H9 (cell line): ENCODE measurements around the gene CBX5. TPM values are rescaled to one million over a fixed set of nuclear protein-coding genes. Genes with fewer than 3 reads are reported as not detected.

ENCODE experiments used
- DNase-seq: peaks from one replicate; pipeline ENCODE4 v3.0.0-alpha.2; 2017
- H2AFZ ChIP-seq: one replicate; pipeline ENCODE4 v1.6.1; 2013; ENCODE audit warnings: mild to moderate bottlenecking, low read length, control low read depth, moderate library complexity
- H2AK5ac ChIP-seq: 2 replicates; pipeline ENCODE4 v1.6.1; 2013; ENCODE audit warnings: low read length, control low read depth, mixed read lengths; ENCODE audit not compliant: insufficient read length
- H2BK120ac ChIP-seq: one replicate; pipeline ENCODE4 v1.6.1; 2013; ENCODE audit warnings: low read depth, mild to moderate bottlenecking, low read length, control low read depth, inconsistent platforms; ENCODE audit not compliant: poor library complexity, severe bottlenecking
- H2BK12ac ChIP-seq: 2 replicates; pipeline ENCODE4 v1.6.1; 2013; ENCODE audit warnings: low read length, control low read depth, mixed read lengths, low read depth; ENCODE audit not compliant: insufficient read length
- H2BK15ac ChIP-seq: 2 replicates; pipeline ENCODE4 v1.6.1; 2013; ENCODE audit warnings: low read depth, low read length, control low read depth
- H2BK20ac ChIP-seq: one replicate; pipeline ENCODE4 v1.6.1; 2013; ENCODE audit warnings: low read depth, mild to moderate bottlenecking, low read length, control low read depth, inconsistent platforms; ENCODE audit not compliant: poor library complexity, severe bottlenecking
- H2BK5ac ChIP-seq: 2 replicates; pipeline ENCODE4 v1.6.1; 2013; ENCODE audit warnings: low read length, control low read depth, mixed read lengths; ENCODE audit not compliant: insufficient read length
- H3K14ac ChIP-seq: 2 replicates; pipeline ENCODE4 v1.6.1; 2013; ENCODE audit warnings: low read length, control low read depth; ENCODE audit not compliant: insufficient read depth
- H3K18ac ChIP-seq: 2 replicates; pipeline ENCODE4 v1.6.1; 2013; ENCODE audit warnings: low read depth, mild to moderate bottlenecking, mixed read lengths, low read length, control low read depth; ENCODE audit not compliant: insufficient read length
- H3K23ac ChIP-seq: 2 replicates; pipeline ENCODE4 v1.6.1; 2013; ENCODE audit warnings: low read length, control low read depth, mixed read lengths, low read depth; ENCODE audit not compliant: insufficient read length
- H3K23me2 ChIP-seq: 2 replicates; pipeline ENCODE4 v1.6.1; 2013; ENCODE audit warnings: low read depth, mild to moderate bottlenecking, mixed read lengths, low read length, control low read depth; ENCODE audit not compliant: insufficient read length, poor library complexity, severe bottlenecking
- H3K27ac ChIP-seq: 2 replicates; pipeline ENCODE4 v1.5.1; 2013; ENCODE audit warnings: low read length, control low read depth, mixed read lengths, low read depth; ENCODE audit not compliant: insufficient read length
- H3K27me3 ChIP-seq: 2 replicates; pipeline ENCODE4 v1.6.1; 2013; ENCODE audit warnings: low read length, control low read depth, inconsistent platforms; ENCODE audit not compliant: insufficient read depth
- H3K4ac ChIP-seq: 2 replicates; pipeline ENCODE4 v1.6.1; 2013; ENCODE audit warnings: low read depth, mild to moderate bottlenecking, control low read depth, inconsistent platforms, low read length, moderate library complexity
- H3K4me1 ChIP-seq: 2 replicates; pipeline ENCODE4 v1.6.1; 2013; ENCODE audit warnings: low read length, control low read depth, inconsistent platforms; ENCODE audit not compliant: insufficient read depth
- H3K4me2 ChIP-seq: 2 replicates; pipeline ENCODE4 v1.6.1; 2013; ENCODE audit warnings: low read length, control low read depth, mixed read lengths; ENCODE audit not compliant: insufficient read length, insufficient read depth
- H3K56ac ChIP-seq: 2 replicates; pipeline ENCODE4 v1.6.1; 2013; ENCODE audit warnings: low read depth, mild to moderate bottlenecking, mixed read lengths, low read length, control low read depth; ENCODE audit not compliant: insufficient read length
- H3K79me1 ChIP-seq: 2 replicates; pipeline ENCODE4 v1.6.1; 2013; ENCODE audit warnings: low read depth, mild to moderate bottlenecking, moderate library complexity, low read length, control low read depth, inconsistent platforms; ENCODE audit not compliant: insufficient read depth, poor library complexity, severe bottlenecking
- H3K79me2 ChIP-seq: 2 replicates; pipeline ENCODE4 v1.6.1; 2013; ENCODE audit warnings: low read length, control low read depth, inconsistent platforms; ENCODE audit not compliant: insufficient read depth
- H3K9ac ChIP-seq: 2 replicates; pipeline ENCODE4 v1.6.1; 2013; ENCODE audit warnings: low read length, control low read depth, mixed read lengths; ENCODE audit not compliant: insufficient read length; ENCODE audit errors: extremely low read depth
- H3K9me3 ChIP-seq: one replicate; pipeline ENCODE4 v1.6.1; 2013; ENCODE audit warnings: low read depth, low read length, inconsistent platforms; ENCODE audit not compliant: control insufficient read depth
- H3T11ph ChIP-seq: one replicate; pipeline ENCODE4 v1.6.1; 2013; ENCODE audit warnings: mild to moderate bottlenecking, low read length, control low read depth, inconsistent platforms
- H4K20me1 ChIP-seq: one replicate; pipeline ENCODE4 v1.6.1; 2013; ENCODE audit not compliant: control insufficient read depth, insufficient read length, insufficient read depth
- H4K5ac ChIP-seq: 2 replicates; pipeline ENCODE4 v1.6.1; 2013; ENCODE audit warnings: low read depth, mild to moderate bottlenecking, mixed read lengths, low read length, control low read depth; ENCODE audit not compliant: insufficient read length
- H4K8ac ChIP-seq: replicated peaks from 2 replicates; pipeline ENCODE4 v1.6.1; 2013; ENCODE audit warnings: low read length, control low read depth, mixed read lengths, low read depth; ENCODE audit not compliant: insufficient read length
- H4K91ac ChIP-seq: 2 replicates; pipeline ENCODE4 v1.6.1; 2013; ENCODE audit warnings: low read depth, mild to moderate bottlenecking, moderate library complexity, mixed read lengths, low read length, control low read depth; ENCODE audit not compliant: insufficient read length
- H3K27ac Mint-ChIP-seq, 3 experiments: 2 replicates in 2 of 3; 3 replicates in 1 of 3; pipeline ENCODE4 v1.8.0; 2020 to 2021; ENCODE audit warnings: mixed read lengths in 3 of 3, mild to moderate bottlenecking in 1 of 3, moderate library complexity in 1 of 3
- H3K27me3 Mint-ChIP-seq: 2 replicates; pipeline ENCODE4 v1.8.0; 2021; ENCODE audit warnings: low read depth, mild to moderate bottlenecking, moderate library complexity, mixed read lengths
- H3K36me3 Mint-ChIP-seq, 3 experiments: 2 replicates in 2 of 3; 3 replicates in 1 of 3; pipeline ENCODE4 v1.8.0; 2020 to 2021; ENCODE audit warnings: low read depth in 3 of 3, mixed read lengths in 3 of 3; ENCODE audit not compliant: insufficient read depth in 1 of 3
- H3K4me1 Mint-ChIP-seq, 2 experiments: 2 replicates each; pipeline ENCODE4 v1.8.0; 2020; ENCODE audit warnings: mixed read lengths in 2 of 2
- H3K4me3 Mint-ChIP-seq, 2 experiments: 2 replicates in 1 of 2; 3 replicates in 1 of 2; pipeline ENCODE4 v1.8.0; 2020 to 2021; ENCODE audit warnings: mild to moderate bottlenecking in 2 of 2, mixed read lengths in 2 of 2, moderate library complexity in 1 of 2
- H3K9me3 Mint-ChIP-seq, 2 experiments: 2 replicates in 1 of 2; 3 replicates in 1 of 2; pipeline ENCODE4 v1.8.0; 2020; ENCODE audit warnings: mild to moderate bottlenecking in 2 of 2, mixed read lengths in 2 of 2, moderate library complexity in 1 of 2
- WGBS: extraction: QIAGEN DNeasy Blood & Tissue Kit; methylation state at CpG from one replicate; pipeline ENCODE4 v1.1.7; 2013; ENCODE audit warnings: missing lambda C conversion rate, low lambda C conversion rate, mixed read lengths; ENCODE audit not compliant: insufficient read length; ENCODE audit errors: extremely low coverage; 5-methylcytosine and 5-hydroxymethylcytosine counted together
- total RNA-seq: library from RNA; stranded (reverse); gene quantifications from 2 replicates; pipeline ENCODE4 v1.2.1, GENCODE V29; 2021
- TF ChIP-seq, protein P1 (sequence below): fragments of 200-600 bp; sonication (generic); conservative IDR thresholded peaks from 3 replicates; pipeline ENCODE4 v1.8.0; 2021; ENCODE audit warnings: antibody characterized with exemption, mild to moderate bottlenecking

The CBX5 gene
- total RNA-seq, 1 experiment from 2014 or later: 206 TPM

GRCh38 chr12:54296393-54297099 is 16.6 kb upstream of the CBX5 start:
- H2BK120ac ChIP-seq: no peak overlapping the region
- no peak for DNase-seq
- no peak overlapping the region for H2BK5ac ChIP-seq
- no peak overlapping the region for H3K27ac ChIP-seq
- no peak overlapping the region for H3T11ph ChIP-seq
- no peak overlapping the region for H3K14ac ChIP-seq
- no peak overlapping the region for H2BK12ac ChIP-seq
- no peak overlapping the region for H3K4me2 ChIP-seq
- H2AFZ ChIP-seq: no peak overlapping the region
- Mint-ChIP-seq H3K4me3 (no peak overlapping the region), H3K27me3 (peaks cover 26% of the 10 kb centered on the region), H3K4me1 (peaks cover 28 to 38% of the 10 kb centered on the region in 2 experiments), H3K9me3 (no peaks in the 10 kb centered on the region), H3K27ac (no peak overlapping the region; a peak in 1 of 7 replicates), H3K36me3 (peaks cover 0 to 5% (median 0%) of the 10 kb centered on the region in 3 experiments; a peak in 2 of 7 replicates)
- H3K9me3 ChIP-seq: no peaks in the 10 kb centered on the region
- H3K79me1 ChIP-seq: no peaks in the 10 kb centered on the region
- H3K56ac ChIP-seq: no peak overlapping the region
- peaks cover 7% of the 10 kb centered on the region; the same call in 1 of the 2 replicates for H3K27me3 ChIP-seq
- WGBS: no CpG with 5 or more reads among the region's 5 CpGs
- H4K91ac ChIP-seq: no peak overlapping the region
- H3K4me1 ChIP-seq: peaks cover 3% of the 10 kb centered on the region; the same call in 1 of the 2 replicates
- TF ChIP-seq, protein P1, sequence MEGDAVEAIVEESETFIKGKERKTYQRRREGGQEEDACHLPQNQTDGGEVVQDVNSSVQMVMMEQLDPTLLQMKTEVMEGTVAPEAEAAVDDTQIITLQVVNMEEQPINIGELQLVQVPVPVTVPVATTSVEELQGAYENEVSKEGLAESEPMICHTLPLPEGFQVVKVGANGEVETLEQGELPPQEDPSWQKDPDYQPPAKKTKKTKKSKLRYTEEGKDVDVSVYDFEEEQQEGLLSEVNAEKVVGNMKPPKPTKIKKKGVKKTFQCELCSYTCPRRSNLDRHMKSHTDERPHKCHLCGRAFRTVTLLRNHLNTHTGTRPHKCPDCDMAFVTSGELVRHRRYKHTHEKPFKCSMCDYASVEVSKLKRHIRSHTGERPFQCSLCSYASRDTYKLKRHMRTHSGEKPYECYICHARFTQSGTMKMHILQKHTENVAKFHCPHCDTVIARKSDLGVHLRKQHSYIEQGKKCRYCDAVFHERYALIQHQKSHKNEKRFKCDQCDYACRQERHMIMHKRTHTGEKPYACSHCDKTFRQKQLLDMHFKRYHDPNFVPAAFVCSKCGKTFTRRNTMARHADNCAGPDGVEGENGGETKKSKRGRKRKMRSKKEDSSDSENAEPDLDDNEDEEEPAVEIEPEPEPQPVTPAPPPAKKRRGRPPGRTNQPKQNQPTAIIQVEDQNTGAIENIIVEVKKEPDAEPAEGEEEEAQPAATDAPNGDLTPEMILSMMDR: no peak
- H4K20me1 ChIP-seq: no peaks in the 10 kb centered on the region
- H4K5ac ChIP-seq: no peak overlapping the region
- no peak overlapping the region for H3K23ac ChIP-seq
- no peak overlapping the region for H3K18ac ChIP-seq
- H2AK5ac ChIP-seq: no peak overlapping the region
- H3K79me2 ChIP-seq: no peaks in the 10 kb centered on the region
- no peak overlapping the region for H4K8ac ChIP-seq
- H3K23me2 ChIP-seq: peaks cover 6% of the 10 kb centered on the region
- H2BK15ac ChIP-seq: no peak overlapping the region
- no peak overlapping the region for H3K4ac ChIP-seq
- H3K9ac ChIP-seq: no peak overlapping the region
- no peak overlapping the region for H2BK20ac ChIP-seq
